GM21528 (cell line): ENCODE results near the gene SORCS1.

Source experiments
- ATAC-seq: cut with Tn5 transposase; IDR thresholded peaks from one replicate; pipeline ENCODE4 v1.9.1; 2021; ENCODE audit warnings: mild to moderate bottlenecking, moderate library complexity; ENCODE audit not compliant: unreplicated experiment, low FRiP score

The SORCS1 gene

DNA sequence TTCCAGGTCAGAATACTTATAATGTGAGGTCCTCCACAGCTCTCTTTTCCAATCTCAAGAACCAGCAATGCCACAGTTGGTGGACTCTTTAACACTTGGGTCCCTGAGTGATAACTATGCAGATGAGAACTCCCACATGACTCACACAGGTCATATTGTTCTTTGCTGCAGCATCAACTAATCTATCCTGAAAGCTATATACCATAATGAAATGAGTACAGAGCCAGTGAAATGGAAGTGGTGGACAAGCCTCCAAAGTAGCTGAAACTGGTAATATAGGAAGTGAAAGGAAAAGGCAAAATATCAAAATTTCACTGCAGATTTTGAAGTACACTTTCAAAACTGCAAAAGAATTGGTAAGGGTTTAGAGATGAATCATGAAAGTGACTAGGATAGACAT lies 45.6 kb downstream of the SORCS1 start:
- ATAC-seq = no peak

DNA sequence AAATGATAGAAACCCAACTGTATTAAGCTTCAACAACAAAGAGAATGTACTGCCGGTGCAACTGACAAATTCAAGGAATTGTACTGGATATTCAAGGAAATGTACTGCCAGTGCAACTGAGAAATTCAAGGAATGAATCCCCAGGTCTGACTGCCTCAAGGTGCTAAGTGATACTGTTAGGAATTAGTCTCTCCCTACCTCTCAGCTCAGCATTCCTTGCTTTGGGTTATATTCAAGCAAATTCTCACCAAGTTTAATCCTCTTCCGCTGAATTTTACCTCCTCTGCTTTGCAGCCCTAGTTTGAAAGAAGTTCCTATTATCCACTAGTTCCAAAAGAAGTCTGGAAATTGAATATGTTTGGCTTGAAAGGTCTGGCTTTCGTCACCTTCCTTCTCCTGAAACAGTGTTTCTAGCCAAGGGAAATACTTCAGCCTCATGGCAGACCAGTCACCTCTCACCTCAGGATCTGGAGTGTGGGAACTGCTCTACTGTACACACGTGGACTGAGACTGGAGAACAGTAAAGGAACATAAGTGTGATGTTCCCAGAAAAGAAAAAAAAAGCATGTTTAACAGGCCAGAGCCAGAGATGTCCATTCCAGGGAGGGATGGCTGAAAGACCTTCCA lies 60.4 kb downstream of the SORCS1 start:
- ATAC-seq = no peak

DNA sequence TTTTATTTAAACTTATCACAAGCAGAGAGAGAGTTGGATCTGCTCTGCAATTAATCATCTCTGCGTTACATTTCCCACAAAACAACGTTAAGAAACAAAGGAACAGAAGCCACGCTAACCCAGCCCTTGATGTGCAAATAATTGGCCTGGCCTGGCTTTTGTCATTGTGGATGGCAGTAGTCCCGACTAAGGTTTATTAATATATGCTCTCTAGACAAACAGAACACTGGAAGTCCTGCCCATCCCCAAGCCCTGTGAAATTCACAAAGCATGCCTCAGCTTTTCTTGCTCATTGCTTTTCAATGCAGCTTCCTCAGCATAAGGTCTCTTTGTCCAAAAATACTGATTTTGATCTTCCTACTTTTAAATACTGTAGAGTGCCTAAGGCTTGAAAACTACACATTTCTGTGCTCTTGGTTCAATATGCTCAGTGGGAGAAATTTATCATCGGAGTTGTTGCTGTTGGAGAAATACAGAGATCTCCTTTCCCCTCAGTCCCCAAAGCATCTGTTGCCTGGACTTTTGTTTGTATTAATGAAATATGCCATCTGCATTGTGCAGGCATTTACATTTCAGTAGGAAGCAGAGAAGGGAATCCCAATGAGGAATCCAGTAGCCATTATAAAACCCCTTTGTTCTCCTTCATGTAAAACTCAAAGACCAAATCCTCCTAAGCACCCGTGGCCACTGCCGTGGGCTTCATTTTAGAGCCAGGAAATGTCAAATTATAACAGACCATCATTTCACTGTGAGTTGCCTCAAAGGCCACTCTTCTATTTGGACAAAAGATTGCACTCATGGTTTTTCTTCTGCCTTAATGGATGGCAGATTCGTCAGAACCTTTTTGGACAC lies 61.1 kb downstream of the SORCS1 start:
- no peak for ATAC-seq

DNA sequence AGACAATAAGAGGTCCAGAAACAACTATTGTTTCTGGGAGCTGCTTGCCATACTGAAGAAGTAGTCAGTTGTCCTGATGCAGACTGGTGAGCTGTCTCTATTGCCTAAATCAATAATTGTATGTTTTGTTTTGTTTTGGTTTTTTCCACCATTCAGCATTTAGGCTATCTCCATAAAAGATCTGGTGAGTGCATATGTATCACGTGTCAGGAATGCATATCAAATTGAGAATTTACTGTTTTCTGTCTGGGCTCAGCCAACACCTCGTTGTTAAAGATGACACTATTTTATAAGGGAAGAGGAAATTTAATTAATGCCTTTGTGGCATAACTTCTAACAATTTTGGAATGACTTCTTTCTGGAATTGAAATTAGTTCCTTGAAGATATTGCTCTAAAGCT lies 66.2 kb downstream of the SORCS1 start:
- no peak for ATAC-seq

DNA sequence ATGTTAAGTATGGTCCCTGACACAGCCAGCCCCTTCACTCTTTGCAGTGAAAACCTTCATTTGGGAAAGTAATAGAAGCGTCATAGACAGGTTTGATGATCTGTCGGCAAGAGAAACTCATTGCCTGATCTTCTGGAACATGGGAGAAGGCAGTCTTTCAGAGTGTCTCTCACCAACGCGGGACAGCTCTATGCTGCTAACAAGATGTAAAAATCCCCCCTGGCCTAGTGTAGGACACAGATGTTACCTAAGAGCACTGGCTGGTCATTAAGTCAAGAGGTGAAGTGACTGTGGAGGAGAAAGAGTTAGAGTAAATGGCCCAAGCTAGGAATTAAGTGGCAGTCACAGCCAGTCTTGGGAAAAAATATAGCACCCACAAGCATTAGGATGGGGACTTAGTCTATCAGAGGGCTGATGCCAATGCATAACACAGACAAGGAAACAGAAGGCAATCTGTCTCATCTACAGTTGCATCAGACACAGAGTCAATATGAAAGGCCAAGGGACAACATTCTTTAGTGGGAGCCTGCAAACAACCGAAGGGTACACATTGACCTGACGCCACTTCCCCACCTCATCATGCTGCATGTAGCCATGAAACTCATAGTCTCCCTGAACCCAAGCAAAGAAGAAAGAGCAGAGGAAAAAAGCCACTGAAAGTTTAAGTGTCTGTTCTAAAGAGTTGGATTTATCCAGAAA lies 69.5 kb downstream of the SORCS1 start:
- ATAC-seq = no peak

DNA sequence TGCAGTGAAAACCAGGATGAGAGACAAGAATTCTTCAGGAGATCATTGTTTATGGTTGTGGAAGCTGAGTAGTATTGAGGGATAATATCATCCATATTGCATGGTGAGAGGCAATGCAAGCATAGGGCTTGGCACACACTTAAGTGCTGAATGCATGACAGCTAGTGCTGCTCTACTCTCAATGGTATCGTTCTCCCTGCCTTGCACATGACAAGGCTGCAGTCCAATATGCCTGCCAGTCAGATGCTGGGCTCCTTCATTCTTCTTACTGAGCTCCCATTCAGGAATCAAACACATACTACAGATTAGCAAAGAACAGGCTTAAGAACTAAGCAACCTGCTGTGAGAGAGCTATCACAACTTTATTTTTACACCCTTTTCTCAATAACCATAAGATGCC lies 72.2 kb downstream of the SORCS1 start:
- no peak for ATAC-seq

DNA sequence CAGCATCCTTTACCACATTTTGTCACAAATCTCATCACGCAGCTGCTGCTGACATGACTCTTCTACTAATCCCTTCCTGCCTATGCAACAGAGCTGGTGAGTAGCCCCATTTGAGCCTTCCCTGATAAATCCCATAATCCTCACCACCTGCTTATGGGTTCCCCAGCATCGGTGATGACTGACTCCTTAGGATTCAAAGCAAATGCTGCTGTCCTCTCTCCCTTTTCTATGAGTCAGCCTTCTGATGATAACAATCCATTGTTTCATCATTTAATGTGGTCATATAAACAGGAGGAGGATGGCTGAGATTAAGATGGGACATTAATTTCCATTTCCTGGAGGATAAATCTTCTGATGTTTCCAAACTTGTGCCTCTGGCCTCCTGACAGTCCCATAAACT lies 73.4 kb downstream of the SORCS1 start:
- no peak for ATAC-seq

DNA sequence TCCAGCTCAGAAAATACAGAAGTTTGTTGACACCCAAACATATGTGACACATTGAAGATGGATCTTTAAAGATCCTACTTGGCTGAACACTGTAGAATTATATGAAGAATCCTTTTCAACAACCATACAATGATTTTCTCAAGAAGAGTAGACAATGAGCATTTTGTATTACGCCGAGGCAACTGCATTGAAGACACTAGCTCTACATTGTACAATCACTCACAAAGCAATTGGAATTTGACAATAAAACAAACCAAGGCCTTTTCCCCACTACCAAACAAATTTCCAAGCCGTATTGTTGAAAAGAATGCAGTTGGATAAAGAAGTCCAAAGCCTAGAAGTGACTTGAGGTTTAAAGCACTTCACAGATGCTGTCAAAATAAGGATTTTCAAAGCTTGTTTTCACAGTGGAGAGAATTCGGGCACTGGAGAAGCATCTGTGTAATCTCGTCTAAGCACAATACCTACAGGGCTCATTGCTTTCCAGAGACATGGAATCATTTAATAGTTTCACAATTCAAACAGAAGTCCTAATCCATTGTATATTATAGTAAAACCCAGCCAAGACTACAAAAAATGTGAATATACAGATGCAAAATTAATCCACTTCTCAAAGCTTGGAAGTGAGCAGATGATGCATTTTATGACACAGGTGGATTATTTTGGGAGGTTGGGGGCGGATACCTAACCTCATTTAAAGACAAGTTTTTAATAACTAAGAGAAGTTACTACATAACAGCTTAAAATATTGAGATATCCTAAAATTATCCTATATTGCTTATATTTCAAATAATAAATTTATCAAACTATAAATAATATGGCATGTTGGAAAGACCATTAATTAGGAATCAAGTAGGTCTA lies 78.6 kb downstream of the SORCS1 start:
- ATAC-seq = no peak

DNA sequence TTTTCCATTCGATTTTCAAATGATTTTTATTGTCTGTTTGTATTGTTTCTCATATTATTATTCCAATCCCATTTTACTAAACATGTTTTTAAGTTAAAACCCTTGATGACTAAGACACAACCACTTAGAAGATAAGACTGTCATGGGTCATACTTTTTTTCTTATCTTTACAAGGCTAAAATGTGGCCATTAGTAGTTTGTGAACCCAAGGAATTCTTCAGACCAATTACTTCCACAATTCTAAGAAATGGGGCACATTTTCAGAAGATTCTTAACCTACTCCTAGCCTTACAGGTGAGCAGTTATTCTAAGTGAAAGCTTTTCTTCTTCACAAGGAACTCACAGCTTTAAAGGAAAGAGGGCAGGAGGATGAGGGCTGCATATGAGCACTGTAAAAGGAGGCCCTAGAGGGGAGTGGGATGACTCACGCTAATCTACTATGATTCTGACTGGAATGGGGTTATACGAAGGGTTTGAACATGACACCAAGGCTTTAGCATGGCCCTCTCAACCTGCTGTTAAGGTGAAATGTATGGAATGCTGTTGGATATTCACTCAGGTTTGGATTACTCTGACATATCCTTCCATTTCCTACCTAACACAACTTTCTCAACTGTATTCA lies 81.0 kb downstream of the SORCS1 start:
- no peak for ATAC-seq

DNA sequence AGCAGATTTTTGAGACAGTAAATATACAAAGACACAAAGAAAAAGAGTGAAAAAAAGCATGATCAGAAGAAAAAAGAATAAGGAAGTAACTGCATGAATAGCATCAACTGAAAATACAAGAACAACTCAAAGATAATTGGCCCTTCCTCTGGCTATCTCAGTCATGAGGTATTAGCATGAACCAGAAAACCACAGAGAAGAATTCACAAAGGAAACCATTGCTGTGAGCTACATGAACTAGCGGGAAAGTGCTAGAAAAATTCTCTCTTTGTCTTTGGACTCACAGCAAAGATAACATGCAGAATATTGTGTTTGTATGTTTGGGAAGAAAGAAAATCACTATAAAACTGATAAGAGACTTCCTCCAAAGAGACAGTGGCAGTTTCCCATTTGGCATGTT lies 82.9 kb downstream of the SORCS1 start:
- ATAC-seq = no peak

DNA sequence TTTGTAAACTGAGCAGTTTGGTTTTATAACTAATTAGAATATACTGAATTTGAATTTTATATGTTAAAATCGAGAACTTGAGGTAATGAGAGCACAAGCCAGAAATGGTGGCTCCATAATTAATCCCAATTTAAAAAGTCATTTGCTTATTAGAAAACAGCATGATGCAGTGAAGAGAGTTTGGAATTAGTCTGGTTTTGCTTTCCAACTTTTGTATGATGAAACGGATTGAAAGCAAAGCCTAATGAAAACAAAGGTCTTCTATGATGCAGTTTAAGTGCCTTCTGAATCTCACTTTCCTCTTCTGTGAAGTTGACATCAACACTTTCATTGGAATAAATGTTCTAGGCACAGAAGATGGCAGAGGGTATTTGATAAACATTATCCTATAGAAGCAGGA lies 89.4 kb downstream of the SORCS1 start:
- ATAC-seq = no peak

DNA sequence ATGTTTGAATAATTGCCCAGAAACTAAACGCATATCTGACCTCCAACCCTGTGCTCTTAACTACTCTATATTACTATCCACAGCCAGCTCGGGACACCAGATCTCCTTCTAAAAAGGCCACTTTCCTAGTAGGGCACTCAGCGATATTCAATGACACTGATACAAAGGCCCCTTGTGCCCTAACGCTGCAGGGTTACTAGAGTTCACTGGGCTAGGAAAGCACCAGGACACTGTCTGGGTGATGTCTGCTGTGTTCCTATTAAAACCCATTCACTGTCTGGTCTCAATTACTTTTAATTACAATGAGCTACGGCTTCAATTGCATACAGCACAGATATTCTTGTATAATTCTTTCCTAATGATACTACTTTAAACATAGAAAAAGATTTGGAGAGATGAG lies 91.7 kb downstream of the SORCS1 start:
- ATAC-seq = no peak

DNA sequence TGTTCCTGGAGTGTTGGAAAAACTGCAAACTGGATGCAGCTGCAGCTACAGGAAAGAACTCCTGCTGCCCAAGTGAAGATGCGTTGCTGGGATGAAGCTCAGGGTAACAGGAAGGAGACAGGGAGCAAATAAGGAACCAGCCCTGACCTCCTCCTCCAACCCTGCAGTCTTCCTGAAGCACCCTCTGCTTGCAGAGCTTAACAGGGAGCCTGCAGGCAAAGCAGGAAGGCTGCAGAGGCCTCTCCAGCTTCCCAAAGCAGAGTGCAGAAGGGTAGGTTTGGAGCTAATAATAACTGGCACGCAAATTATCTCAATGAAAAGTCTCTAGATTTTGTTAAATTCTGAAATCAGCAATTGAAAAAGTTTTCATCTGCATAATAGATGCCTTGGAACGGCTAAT lies 92.5 kb downstream of the SORCS1 start:
- no peak for ATAC-seq

DNA sequence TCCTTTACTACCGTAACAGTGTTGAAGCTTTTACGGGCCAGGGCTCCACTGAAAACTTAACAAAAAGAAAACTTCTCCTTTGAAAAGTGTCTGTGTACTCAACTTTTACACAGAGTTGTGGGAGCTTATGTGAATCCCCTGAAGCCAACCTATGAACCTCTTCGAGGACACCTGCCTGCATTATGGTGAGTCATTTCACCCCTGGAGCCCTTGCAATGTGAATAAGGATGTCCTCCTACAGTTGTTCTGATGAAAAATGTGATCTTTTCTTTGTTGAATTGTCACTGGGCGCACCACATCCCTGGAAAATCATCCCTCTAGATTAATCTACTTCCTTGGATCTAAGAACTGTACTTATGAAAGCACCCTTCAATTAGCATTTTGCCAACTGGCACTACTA lies 93.2 kb downstream of the SORCS1 start:
- no peak for ATAC-seq

DNA sequence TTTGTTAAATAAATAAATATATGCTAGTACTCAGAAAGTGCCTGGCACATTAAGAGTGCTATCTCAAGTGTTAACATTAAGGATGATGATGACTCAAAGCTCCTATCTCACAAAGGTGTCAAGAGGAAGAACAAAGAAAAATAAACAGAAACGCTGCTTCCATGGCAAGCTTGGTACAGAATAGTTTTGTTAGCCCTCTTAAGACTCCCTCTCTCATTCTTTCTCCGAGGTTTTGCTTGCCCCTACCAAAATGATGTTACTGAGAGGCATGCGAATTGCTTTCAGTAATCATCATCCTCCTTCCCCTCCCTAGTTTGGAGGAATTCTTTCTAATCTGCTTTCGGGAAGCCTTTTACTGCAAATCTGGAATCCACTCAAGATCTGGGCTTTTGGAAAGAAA lies 96.7 kb downstream of the SORCS1 start:
- ATAC-seq = no peak

DNA sequence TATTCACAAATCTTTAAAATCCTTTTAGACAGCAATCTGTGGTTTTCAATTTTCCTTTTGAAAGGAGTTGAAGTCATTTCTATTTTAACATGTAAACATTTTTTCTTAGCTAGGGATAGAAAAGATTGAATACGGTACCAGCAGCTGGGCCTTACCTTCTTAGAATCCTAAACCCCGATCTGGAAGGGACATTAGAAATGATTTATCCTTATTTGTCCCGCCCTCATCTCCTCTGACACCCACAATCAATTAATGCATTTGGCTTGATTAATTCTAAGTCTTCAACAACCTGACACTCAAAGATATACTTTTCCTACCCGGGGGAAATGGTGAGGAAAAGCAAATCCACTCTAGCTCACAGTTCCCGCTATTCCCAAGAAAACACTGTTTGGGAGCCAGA lies 100.4 kb downstream of the SORCS1 start:
- no peak for ATAC-seq

DNA sequence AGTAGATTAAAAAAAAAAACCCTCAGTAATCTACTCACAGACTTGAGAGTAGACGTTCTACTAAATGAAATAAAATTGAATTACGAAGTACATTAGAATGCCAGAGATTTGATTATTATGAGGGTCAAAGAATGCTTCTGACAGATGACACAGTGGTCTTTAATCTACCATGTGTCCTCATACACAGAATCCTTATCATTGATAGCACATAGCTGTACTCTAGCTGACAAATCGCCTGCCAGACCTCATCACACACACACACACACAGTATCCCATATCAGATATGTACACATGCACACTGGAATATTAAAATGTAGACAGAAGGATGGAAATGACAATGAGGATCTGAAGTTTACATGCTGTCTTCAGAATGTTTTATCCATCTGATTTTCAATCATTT lies 104.6 kb downstream of the SORCS1 start:
- no peak for ATAC-seq

DNA sequence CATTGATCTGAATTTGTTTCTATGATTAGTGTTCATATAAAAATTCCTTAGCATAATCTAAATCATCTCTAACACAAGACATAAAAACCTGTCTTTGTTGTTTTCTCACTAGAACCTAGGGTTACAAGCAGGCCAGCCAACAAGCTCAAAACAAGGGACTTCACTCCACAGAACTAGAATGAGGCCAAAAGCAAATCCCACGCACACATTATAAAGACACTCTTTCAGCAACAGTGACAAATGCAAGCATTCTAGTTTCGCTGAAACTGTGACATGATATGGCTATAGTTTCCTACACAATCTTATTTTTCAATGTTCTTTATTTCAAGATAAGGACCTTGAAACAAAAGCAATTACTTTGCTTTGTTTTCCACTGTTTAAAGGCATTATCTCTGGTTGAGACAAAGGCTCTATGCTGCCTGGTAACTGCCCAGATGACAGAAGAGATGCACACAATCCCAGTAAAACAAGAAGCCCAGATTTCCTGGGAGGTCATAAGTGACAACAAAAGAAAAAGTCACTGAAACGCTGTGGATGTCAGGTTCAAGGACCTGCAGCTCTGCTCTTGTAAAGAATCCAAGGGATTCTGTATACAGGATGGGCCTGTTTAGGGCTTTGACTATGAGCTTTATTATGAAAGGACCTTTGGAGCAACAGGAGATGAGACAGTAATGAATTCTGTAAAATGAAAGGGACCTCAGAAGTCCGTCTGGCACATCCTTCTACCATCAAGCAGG lies 105.3 kb downstream of the SORCS1 start:
- ATAC-seq = no peak

DNA sequence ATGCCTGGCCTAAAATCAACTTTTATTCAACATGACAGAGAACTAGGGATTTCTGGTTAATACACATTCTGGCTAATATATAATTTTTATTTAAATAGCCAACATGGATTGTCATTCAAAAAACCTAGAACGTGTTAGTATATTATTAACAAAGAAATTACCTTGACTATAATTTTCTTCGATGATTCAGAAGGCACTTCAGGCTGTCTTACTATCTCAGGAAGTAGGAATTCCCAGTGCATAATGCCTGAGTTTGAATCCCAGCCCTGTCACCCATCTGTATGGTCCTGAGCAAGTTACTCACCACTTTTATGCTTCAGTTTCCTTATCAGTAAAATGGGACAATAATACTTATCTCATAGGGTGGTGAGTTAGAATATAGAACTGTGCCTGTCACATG lies 106.2 kb downstream of the SORCS1 start:
- no peak for ATAC-seq

DNA sequence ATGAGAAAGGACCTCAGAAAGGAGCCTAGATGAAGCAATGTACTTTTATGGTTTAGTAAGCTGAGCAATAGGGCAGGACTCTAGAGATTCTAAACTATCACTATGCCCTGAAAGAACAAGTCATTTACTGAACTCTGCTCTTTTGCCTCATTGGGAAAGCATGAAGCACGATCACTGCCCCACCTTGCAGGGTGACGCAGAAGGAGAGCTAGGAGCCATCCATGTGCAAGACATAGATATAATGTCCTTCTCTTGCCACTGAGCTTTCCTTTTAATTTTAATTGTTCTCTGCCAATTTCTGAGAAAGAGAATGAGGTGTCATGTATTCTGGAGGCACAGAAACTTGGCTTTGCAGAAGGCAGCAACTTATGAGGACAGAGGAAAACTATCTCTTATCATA lies 108.3 kb downstream of the SORCS1 start:
- no peak for ATAC-seq
